ENCODE results near the gene FUNDC1.
"Not testable (repeated sequence)": the region's sequence is repeated elsewhere in the genome, so short reads cannot be mapped to it uniquely, and the experiment has no call there.

Gene FUNDC1

GRCh38 chrX:44542567-44543325, at the start of gene FUNDC1:
Gene FUNDC1, minus strand, starts transcription at chrX:44542859. Its CDS starts 27 bp downstream, at chrX:44542832.
- peak; percentile 87 for DNase-seq (ENCODE audit: low read depth)

GRCh38 chrX:44585866-44586265, 43.2 kb upstream of the FUNDC1 start:
- no peak for DNase-seq (ENCODE audit: low read depth)

- no peak for DNase-seq (ENCODE audit: low read depth)
Measured at GRCh38 chrX:44580466-44580865, 37.8 kb upstream of the FUNDC1 start.

GRCh38 chrX:44572340-44572938, 29.8 kb upstream of the FUNDC1 start:
- no peak for DNase-seq (ENCODE audit: low read depth)

GRCh38 chrX:44570522-44570921, 27.9 kb upstream of the FUNDC1 start:
- DNase-seq (ENCODE audit: low read depth) = no peak

GRCh38 chrX:44569122-44569521, 26.5 kb upstream of the FUNDC1 start:
- DNase-seq (ENCODE audit: low read depth) = no peak

GRCh38 chrX:44568196-44568595, 25.5 kb upstream of the FUNDC1 start:
- DNase-seq (ENCODE audit: low read depth) = no peak

- DNase-seq (ENCODE audit: low read depth) = not testable (repeated sequence)
Measured at GRCh38 chrX:44561896-44562295, 19.2 kb upstream of the FUNDC1 start.

- no peak for DNase-seq (ENCODE audit: low read depth)
Measured at GRCh38 chrX:44550563-44550962, 7.9 kb upstream of the FUNDC1 start.

GRCh38 chrX:44545454-44545853, 2.8 kb upstream of the FUNDC1 start:
- DNase-seq (ENCODE audit: low read depth) = not testable (repeated sequence)

GRCh38 chrX:44544036-44544435, 1.4 kb upstream of the FUNDC1 start:
- no peak for DNase-seq (ENCODE audit: low read depth)

- no peak for DNase-seq (ENCODE audit: low read depth)
Measured at GRCh38 chrX:44536198-44536597, 6.5 kb downstream of the FUNDC1 start.

- DNase-seq (ENCODE audit: low read depth) = no peak
Measured at GRCh38 chrX:44529310-44529709, 13.3 kb downstream of the FUNDC1 start.

- DNase-seq (ENCODE audit: low read depth) = no peak
Measured at GRCh38 chrX:44514272-44514671, 28.4 kb downstream of the FUNDC1 start.

- no peak for DNase-seq (ENCODE audit: low read depth)
Measured at GRCh38 chrX:44507292-44507691, 35.4 kb downstream of the FUNDC1 start.

GRCh38 chrX:44506678-44507077, 36.0 kb downstream of the FUNDC1 start:
- no peak for DNase-seq (ENCODE audit: low read depth)

GRCh38 chrX:44503560-44503959, 39.1 kb downstream of the FUNDC1 start:
- no peak for DNase-seq (ENCODE audit: low read depth)

GRCh38 chrX:44495091-44495490, 47.6 kb downstream of the FUNDC1 start:
- DNase-seq (ENCODE audit: low read depth) = no peak

GRCh38 chrX:44494357-44494756, 48.3 kb downstream of the FUNDC1 start:
- no peak for DNase-seq (ENCODE audit: low read depth)

- DNase-seq (ENCODE audit: low read depth) = no peak
Measured at GRCh38 chrX:44489515-44489914, 53.1 kb downstream of the FUNDC1 start.

GRCh38 chrX:44484607-44485146, 58.0 kb downstream of the FUNDC1 start:
- no peak for DNase-seq (ENCODE audit: low read depth)

- DNase-seq (ENCODE audit: low read depth) = no peak
Measured at GRCh38 chrX:44483965-44484606, 58.6 kb downstream of the FUNDC1 start.

- DNase-seq (ENCODE audit: low read depth) = no peak
Measured at GRCh38 chrX:44482575-44482974, 60.1 kb downstream of the FUNDC1 start.

Measured in activated T-cell treated with anti-CD3 and anti-CD28 coated beads for 1 hour (primary cell).